ENCODE measurements around the gene WNK3.

DNA sequence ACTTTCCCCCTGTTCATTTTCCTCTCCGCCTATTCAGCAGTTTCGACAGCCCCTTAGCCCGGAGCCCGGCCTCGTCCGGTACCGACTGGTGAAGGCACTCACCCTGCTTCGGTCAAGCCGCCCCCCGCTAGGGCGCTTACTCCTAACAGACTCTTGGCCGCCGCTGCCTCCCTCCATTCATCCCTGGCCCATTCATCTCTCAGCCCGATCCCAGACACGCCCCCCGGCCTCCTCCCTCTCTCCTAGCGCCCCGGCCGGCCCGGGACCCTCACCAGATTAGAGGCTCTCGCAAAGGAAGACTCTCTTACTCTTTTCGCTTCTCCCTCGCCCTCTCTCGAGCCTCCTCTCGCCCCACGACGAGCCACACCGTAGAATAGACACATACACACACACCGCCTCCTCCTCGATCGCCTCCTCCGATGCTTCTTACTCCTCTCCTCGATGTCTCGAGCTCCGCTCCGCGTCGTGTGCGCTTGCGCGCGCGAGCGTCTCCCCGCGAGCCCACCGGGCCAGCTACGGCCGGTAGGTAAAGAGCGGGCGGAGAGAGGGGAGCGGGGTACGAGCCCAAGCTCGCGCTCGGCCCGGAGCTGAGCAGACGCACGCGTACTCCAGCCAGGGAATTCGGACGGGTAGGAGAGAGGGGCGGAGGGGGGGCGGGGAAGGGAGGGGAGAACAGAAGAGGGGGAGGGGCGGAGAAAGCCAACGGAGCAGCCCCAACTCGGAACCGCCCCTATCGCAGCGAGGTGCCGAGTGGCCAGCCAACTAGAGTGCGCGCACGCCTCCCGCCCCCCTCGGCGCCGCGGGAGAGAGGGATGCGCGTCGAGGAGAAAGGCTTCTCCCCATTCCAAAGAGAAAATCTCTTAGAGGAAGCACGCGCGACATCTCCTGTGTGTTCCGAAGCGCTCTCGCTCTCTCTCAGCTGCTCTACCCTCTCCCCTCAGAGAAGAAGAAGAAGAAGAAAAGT, at the start of gene WNK3:
- TF ChIP-seq, protein P1, sequence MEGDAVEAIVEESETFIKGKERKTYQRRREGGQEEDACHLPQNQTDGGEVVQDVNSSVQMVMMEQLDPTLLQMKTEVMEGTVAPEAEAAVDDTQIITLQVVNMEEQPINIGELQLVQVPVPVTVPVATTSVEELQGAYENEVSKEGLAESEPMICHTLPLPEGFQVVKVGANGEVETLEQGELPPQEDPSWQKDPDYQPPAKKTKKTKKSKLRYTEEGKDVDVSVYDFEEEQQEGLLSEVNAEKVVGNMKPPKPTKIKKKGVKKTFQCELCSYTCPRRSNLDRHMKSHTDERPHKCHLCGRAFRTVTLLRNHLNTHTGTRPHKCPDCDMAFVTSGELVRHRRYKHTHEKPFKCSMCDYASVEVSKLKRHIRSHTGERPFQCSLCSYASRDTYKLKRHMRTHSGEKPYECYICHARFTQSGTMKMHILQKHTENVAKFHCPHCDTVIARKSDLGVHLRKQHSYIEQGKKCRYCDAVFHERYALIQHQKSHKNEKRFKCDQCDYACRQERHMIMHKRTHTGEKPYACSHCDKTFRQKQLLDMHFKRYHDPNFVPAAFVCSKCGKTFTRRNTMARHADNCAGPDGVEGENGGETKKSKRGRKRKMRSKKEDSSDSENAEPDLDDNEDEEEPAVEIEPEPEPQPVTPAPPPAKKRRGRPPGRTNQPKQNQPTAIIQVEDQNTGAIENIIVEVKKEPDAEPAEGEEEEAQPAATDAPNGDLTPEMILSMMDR (conservative IDR thresholded peaks at IDR 0.05; ENCODE audit: low read depth, low read length), result no peak
- no peak for TF ChIP-seq EZH2 (IDR thresholded peaks at IDR 0.05; ENCODE audit: borderline replicate concordance, low read depth, low read length, poor library complexity, severe bottlenecking)
